NCI-H510A (cell line): ENCODE data around the gene HK2.
A peak's percentile ranks its signal among the peaks of the same experiment; 100 is the strongest.
"Not testable (repeated sequence)": the region's sequence is repeated elsewhere in the genome, so short reads cannot be mapped to it uniquely, and the experiment has no call there.

Experiments
- DNase-seq: peaks from one replicate; lab custom pipeline; 2025; lab: John Stamatoyannopoulos, UW

Gene HK2

GRCh38 chr2:74834792-74835755 lies 1.1 kb downstream of the HK2 start:
- DNase-seq, result no peak

GRCh38 chr2:74835831-74836674 lies 2.1 kb downstream of the HK2 start:
- no peak for DNase-seq

GRCh38 chr2:74836675-74837401 lies 2.9 kb downstream of the HK2 start:
- no peak for DNase-seq

DNA sequence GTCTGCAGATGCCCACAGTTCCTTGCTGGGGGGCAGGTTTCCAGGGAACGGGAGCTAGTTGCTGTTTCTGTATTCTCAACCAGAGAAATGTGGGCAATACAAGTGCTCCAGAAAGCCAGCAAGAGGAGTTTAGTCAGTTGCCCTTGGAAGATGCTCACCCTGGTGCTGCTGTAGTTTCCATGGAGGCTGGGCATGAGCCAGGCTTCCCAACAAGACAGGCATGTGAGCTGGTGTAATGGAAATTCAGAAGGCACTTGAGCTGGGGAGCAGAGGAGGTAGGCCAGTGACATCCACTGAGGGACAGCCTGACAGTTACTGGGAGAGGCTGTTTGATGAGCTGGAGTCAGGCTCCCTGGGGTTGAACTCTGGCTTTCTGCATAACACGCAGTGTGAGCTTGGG lies 7.7 kb downstream of the HK2 start:
- no peak for DNase-seq

- DNase-seq, result no peak
Observed at GRCh38 chr2:74843433-74843832, 9.5 kb downstream of the HK2 start.

DNA sequence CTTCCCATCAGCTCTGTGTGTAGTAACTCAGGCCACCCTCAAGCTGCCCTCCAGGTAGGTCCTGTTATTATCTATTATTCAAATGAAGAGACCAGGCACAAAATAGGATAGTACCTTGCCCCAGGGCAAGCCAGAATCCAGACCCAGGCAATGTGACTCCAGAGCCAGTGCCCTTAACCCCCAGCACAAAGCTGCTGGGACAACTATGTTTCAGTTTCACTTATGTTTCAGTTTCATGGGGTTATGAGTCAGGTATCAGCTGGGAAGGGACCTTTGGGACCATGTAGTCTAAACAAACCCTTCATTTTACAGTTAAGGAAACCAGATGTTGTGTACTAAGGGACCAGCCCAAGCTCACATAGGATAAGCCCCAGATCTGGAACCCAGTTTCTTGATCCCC lies 10.0 kb downstream of the HK2 start:
- DNase-seq, result no peak

DNA sequence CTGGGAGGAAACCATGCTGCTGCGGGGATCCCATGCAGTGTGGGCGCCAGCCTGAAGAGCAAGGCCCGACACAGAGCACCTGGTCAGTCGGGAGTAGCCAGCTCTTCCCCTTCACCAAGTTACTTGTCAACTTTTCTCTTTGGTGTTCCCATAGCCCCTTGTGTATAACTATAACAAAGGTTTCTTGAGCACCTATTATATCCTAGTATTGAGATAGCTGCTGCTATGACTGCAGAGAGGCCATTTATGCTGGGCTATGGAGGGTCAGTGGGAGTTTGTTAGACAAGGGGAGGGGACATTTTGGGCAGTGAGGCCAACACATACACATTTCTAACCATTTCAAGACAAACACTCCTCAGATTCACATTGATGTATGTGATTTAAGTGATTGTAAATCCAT lies 10.8 kb downstream of the HK2 start:
- no peak for DNase-seq

- peak; percentile 74 for DNase-seq
Observed at GRCh38 chr2:74845217-74845751, 11.4 kb downstream of the HK2 start.

GRCh38 chr2:74845991-74846390 lies 12.1 kb downstream of the HK2 start:
- no peak for DNase-seq

GRCh38 chr2:74846481-74846880 lies 12.6 kb downstream of the HK2 start:
- DNase-seq, result no peak

- DNase-seq, result no peak
Observed at GRCh38 chr2:74847070-74847858, 13.3 kb downstream of the HK2 start.

DNA sequence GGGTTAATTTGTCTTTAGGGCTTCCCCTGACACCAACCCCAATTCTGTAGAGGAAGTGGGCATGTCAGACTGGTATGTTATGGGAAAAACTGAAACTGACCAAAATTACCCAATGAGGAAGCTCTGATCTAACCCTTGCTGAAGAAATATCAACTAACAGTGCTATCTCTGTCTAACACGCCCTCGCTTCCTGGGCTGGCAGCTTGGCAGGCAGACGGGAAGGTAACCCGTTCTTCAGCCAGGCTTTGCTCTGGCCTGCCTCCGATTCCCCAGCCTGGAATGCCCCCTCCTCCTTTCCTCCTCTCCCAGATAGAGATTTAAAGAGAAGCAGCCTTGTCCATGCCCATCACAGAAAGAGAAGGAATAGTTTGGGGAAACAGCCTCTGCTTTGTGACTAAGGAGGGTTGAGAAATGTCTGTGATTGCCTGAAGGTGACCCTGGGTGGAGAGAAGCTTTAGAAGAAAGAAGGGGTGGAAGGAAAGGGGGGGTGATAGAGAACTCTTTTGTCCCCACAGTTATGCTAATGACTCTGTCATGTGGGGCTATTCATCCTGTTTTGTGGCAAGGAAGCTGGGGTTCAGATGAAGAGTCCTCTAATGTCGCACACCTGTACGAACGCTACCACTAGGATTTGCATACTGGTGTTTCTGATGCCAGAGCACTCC lies 15.4 kb downstream of the HK2 start:
- no peak for DNase-seq

GRCh38 chr2:74850496-74851190 lies 16.7 kb downstream of the HK2 start:
- DNase-seq, result no peak

GRCh38 chr2:74851191-74851566 lies 17.3 kb downstream of the HK2 start:
- no peak for DNase-seq

GRCh38 chr2:74853360-74853759 lies 19.4 kb downstream of the HK2 start:
- DNase-seq, result not testable (repeated sequence)

- no peak for DNase-seq
Observed at GRCh38 chr2:74854401-74854800, 20.5 kb downstream of the HK2 start.

DNA sequence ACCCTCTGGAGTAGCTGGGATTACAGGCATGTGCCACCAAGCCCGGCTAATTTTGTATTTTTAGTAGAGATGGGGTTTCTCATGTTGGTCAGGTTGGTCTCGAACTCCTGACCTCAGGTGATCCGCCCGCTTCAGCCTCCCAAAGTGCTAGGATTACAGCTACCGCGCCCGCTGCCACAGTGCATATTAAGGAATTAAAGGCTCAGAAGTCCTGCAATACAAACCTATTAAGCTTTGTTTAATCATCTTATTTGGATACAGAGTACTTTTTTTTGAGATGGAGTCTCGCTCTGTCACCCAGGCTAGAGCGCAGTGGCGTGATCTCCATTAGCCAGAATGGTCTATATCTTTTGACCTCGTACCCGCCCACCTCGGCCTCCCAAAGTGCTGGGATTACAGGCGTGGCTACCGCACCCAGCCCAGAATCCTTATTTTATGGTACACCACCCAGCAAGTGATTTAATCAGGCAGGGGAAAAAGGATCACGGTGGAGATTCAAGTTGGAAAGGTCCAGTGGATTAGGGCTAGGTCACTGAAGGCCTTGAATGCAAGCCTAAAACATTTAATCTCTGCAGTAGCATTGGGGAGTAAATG lies 21.3 kb downstream of the HK2 start:
- DNase-seq, result not testable (repeated sequence)

DNA sequence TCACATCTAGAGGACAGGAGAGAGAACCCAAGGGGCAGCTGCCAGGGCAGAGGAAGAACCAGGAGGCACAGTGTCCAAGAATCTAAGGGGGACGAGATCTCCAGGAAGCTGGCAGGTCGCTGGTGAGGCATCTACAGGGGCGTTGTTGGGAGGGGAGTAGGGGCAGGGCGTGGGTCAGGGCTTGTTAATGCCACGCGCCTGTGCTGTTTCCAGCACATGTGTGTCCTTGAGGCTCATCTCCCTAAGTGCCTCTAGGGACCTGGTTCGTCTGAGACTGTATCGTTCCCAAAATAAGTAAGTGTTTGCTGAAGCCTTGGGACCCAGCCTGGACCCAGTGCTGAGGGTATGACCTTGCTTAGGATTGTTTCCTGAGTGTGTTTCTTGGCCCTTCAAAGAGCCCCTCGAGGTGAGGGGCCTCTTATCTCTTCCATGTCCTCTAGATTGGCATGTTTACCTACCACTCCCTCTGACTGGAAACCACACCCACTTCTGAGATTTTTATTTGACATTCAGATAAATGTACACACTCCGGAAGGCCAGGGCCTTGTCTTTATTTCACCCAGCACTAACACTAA lies 22.2 kb downstream of the HK2 start:
- no peak for DNase-seq

DNA sequence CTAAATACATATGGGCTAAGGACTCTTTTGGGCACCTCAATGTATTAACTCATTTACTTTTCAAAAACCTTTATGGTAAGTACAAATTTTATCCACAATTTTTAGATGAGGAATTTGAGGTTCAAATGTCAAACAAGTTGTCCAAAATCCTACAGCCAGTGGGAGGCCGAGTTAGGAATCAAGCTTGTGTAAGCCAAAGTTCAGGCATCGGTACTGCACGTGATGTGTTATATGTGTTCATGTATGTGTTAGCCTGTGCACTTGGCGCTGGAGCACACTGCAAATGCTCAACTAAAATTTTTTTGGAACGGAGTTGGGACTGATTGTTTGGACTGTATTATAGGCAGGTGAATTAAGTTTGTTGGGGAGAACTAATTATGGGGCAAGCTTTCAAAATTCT lies 22.7 kb downstream of the HK2 start:
- no peak for DNase-seq
